Posterior cingulate gyrus (tissue), 11 donors: Measurements from ENCODE around the gene ATP5PO.

Source experiments
- DNase-seq, 10 donors: peaks; one replicate each; pipeline versions ENCODE4 v3.0.0 to v3.0.0-alpha.2; 2020 to 2021; ENCODE audit warnings: mixed read lengths in 3 of 10
- intact Hi-C: fragments of 100-400 bp; cut with DNase I; formaldehyde crosslinking; loops from one replicate; pipeline ENCODE4 v1.15.1; 2023

The ATP5PO gene

DNA sequence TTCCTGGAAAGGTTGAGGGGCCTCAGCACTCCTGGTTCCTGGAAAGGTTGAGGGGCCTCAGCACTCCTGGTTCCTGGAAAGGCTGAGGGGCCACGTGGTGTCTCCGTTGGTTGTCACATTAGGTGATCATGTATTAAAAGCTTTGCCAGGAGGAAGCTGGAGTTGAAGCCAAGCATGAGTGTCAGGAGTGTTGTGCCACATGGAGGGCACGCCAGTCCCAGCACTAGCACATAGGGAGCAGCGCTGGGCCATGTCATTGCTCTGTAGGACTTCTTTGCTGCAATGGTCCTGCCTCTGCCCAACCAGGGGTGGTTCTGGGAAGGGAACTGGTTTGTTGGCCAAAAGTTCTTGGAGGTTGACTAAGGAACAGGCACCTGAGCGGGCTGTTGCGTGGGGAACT, 13.3 kb downstream of the ATP5PO start:
- intact Hi-C loops = no loop called here
- no peak for DNase-seq

DNA sequence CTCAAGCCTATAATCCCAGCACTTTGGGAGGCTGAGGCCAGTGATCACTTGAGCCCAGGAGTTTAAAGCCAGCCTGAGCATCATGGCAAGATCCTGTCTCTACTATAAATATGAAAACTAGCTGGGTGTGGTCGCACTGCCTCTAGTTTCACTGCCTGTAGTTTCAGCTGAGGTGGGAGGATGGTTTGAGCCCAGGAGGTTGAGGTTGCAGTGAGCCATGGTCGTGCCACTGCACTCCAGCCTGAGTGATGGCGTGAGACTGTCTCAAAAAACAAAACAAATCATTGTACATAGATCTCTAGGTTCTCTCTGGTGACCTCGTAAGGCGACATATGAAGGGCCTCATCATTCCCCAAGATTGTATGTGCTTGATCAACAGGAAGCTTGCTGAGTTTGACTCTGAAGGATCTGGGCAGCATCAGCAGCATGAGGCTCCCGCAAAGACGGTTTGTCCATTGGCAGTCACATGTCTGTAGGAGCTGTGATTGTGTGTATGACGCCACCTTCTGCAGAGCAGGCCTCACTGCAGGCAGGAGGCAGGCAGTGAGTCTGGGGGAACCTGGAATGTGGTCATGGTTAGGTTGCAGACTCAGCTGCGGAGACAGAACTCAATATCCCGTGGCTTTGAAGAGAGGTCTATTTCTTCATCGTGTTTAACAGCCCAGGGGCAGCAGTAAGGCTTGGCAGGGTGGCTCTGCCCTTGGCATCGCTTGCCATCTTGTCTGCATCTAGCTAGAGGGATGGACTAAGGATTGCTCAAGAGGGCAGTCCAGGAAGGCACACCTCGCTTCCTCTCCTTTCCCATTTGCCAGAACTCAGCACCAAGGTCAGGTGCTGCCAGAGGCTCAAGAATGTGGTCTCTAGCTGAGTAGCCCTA, 14.0 kb downstream of the ATP5PO start:
- peak in 5 of 10 donors; percentile 34 to 88 (median 38) for DNase-seq
- intact Hi-C loops = no loop called here

DNA sequence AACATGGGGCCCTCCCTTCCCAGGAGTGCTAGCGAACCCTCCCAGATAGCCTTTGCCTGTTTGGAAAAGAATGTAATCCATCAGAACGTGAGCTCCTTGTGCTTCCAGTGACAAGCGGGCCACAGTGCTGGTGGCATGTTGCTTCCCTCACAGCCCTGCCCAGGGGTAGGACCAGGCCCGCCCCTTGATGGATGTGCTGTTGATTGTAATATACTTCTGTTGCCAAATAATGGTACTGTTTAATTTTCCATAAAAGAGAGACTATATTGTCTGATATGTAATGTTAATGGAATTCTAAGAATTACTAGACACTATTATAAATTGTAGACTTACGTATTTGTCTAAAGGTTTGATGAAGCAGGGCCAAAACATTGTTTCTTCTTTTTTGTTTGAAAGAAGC, 16.4 kb downstream of the ATP5PO start:
- intact Hi-C loops = no loop called here
- DNase-seq = no peak

DNA sequence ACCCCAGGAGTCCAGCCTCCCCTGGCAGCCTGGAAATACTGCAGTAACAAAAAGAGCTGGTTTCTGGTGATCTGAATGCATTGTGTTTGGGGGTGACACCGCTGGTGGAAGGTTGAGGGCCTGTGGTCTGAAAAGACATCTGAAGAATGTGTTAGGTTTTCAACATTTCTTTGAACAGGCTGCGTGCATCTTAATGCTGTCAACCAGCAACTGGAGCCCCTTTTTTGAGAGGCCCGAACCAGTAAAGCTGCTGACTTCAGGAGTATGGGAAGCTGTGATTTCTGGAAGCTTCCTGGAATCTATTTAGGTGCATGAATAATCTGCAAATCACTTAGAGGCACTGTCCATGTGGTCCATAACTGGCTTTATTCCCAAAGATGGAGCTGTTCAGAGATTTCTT, 17.0 kb downstream of the ATP5PO start:
- DNase-seq = no peak
- intact Hi-C loops = no loop called here

DNA sequence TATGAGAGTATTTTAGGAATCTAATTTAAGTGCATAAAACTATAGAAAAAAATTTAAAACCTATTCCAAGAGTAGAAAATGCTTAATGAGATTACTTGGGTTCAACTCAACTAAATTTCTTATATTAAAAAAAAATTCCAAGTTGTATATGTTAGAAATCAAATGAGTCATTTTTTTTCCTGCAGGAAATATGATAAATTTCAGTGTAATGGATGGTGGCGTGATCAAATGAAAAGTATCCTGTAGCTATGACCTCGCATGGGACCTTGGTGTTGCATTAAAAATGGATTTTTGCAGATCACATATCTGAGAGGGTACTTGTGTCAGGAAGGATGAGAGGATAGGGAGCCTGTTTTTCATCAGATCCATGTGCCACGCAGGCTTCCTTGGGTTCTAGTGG, 17.9 kb downstream of the ATP5PO start:
- intact Hi-C loops = no loop called here
- DNase-seq = no peak

DNA sequence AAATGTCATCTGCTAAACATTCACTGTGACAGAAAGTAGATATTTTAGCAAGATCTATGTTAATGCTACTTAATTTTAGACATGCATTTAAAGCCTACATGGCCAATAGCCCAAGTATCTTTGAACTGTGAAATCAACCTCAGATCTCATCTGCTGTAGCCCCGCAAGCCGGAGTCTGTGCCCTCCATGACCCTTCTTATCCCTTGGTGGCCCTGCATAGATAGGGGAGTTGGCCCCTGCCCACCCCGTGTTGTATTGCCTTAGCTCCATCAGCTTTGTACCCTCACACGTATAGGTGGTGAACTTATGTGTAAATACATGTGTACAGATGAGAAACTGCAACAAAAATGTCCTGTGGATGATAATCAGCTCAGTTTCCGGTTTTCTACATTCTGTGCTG, 18.5 kb downstream of the ATP5PO start:
- intact Hi-C loops = no loop called here
- no peak for DNase-seq

DNA sequence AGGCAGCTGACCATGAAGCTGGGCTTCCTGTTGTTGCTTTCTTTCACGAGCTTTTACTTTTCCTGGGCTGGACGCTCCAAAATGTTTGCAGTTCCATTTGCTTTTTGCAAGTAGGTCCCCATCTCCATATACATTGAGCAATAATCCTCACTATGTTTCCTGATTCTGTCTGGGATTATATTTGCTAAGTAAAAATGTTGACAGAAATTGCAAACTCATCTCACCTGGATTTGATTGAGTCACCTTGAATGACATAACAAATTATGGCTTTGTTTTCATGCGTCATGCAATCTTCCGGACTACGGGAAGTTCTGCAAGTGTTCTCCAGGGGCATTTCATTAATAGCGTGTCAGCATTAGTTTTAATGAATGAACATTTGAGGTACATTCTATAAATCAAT, 18.9 kb downstream of the ATP5PO start:
- no peak for DNase-seq
- intact Hi-C loops = no loop called here

DNA sequence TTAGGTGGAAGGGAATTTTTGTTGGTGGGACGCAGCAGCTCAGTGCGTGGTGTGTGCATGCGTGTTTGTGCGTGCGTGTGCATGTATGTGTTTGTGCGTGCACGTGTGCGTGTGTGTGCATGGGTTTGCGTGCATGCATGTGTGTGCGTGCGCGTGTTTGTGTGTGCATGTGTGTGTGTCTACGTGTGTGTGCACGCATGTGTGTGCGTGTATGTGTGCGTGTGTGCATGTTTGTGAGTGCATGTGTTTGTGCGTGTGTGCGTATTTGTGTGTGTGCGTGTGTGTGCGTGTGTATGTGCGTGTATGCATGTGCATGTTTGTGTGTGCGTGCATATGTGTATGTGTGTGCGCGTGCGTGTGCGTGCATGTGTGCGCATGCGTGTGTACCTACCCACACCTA, 20.2 kb downstream of the ATP5PO start:
- DNase-seq = no peak
- intact Hi-C loops = no loop called here

DNA sequence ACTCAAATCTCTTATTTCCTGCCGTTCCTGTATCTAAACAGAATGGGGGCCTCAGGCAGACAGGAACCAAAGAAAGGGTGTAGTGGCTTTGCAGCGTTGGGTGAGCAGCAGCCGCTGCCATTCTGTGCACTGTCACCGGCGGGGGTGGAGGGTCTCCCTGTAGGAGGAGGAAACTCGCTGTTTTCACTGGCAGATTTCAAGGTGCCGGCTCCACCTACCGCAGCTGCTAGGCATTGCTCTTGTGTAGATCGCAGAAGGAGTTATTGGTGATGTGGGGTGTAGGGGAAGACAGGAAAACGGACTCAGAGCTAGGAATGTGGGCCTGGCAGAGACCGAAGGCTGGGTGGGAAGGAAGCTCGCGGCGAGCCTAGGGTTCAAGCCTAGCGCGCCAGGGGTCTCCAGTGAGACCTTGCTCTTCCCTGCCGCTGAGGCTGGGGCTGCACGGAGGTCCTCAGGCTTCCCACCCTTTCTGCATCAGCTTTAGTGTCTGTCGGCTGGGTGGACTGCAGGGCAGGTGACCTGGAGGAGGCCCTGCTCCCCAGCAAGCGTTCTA, 20.8 kb downstream of the ATP5PO start:
- intact Hi-C loops = no loop called here
- peak; percentile 49 to 97 (median 79) for DNase-seq

DNA sequence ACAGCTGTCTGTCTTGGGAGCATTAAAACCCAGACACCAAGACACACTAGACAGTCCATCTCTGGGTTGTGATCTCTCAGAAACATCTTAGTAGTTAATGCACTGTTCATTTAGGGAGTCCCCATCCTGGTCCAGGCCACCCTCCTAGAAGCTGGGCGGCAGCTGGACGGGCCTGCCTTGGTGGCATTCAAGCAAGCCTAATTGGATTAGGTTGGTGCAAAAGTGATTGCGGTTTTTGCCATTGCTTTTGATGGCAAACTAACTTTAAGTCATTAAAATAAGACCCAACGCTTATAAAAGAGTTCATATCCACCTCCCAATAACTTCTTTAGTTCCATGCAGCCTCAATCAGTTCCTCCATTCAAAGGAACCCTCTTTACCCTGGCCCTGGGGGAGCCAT, 21.7 kb downstream of the ATP5PO start:
- intact Hi-C loops = no loop called here
- DNase-seq = no peak

DNA sequence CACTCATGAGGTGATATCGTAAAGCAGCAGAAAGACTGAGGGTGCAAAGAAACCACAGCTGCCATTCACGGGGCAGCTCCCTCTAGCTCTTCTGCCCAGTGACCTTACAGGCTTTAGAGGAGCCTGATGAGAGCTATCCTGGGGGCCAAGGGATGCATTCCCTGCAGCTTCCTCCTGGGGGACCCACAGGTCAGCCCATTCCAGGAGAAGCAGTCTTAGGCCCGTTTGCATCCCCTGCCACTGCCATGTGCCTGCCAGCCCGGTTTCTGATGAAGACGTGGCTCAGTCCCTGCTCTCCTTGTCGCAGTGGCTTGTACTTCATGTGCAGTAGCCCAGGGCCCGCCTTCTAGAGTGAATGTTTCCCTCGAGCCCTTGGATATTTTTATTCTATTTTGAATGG, 22.8 kb downstream of the ATP5PO start:
- no peak for DNase-seq
- intact Hi-C loops = no loop called here

DNA sequence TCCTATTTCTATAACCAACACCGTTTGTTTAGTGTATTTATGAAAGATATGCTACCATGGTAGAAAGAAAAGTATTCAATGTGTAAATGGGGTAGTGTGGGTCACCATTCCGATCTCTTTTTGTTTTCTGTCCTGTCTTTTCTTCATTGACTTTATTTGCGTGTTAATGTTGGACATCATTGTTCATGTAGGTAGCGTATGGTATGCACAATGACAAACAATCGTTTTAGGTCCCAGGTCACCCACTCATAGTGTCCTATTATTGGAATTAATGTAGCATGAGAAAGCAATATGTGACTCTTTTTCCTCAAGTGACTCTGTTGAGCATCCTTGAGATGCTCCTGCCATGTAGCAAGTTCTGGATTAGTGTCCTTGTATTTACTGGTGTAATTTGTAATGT, 25.4 kb downstream of the ATP5PO start:
- no peak for DNase-seq
- intact Hi-C loops = no loop called here

DNA sequence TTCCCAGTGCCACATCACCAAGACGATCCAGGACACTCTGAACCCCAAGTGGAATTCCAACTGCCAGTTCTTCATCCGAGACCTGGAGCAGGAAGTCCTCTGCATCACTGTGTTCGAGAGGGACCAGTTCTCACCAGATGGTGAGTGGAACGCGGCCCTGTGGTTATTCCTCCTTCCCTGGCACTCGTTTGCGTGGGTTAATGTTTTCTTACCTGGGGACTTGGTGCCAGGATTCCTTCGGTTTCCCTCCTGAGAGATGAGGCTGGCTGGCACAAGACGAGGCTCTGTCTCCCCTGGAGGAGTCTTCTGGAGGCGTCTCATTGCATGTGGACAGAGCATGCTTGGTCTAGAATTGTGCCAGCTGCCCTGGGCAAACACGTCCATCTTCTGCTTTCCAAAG, 29.3 kb downstream of the ATP5PO start:
- peak in 1 of 10 donors; percentile 18 for DNase-seq
- intact Hi-C loops = no loop called here

DNA sequence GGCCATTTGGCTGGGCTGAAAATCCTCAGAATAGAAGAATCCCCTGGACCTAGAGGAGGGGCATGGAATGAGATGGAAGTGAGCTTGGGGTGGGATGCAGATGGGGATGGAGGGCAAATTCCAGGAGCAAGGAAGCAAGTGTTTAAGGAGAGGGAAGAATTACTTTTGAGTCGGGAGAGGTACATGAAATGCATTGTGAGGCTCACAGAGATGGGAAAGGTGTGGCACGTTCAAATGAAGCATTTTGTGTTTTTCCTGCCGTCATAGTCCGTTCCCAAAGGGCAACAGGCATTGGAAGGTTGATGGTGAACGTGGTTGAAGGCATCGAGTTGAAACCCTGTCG, 30.5 kb downstream of the ATP5PO start:
- no peak for DNase-seq
- intact Hi-C loops = no loop called here

DNA sequence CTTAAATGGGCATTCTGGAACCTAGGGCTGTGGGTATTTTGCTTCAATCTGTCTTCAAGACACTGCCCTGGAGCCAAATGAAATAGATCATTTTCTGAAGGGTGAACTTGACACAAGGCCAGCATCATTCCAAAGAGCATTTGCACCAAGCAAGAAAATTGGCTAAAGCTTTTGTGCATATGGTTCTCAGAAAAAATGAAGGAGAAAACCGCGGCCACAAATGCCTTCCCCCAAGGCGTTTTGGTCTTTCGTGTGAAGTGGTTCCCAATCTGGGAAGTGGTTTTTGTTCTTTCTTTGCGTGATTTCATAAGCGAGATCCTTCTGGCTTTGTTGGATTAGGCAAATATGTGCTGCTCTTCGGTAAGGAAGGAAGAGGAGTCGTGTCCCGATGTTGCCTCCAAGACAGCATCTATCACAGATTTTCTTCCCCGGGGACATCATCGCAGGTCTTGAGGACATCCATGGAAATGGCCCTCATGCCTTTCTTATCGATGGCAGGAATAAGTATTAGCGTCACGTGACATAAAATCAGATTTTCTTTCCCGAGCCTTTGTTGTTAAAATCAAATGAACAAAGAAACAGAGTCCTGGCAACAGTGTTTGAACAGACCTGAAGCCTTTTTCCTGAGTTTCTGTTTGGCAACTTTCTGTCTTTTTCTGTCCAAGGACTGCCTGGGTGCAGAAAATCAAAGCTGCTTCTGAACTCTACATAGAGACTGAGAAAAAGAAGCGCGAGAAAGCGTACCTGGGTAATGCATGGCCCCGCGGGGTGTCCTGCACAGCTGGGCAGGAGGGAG, 31.0 kb downstream of the ATP5PO start:
- DNase-seq = no peak
- intact Hi-C loops = no loop called here

DNA sequence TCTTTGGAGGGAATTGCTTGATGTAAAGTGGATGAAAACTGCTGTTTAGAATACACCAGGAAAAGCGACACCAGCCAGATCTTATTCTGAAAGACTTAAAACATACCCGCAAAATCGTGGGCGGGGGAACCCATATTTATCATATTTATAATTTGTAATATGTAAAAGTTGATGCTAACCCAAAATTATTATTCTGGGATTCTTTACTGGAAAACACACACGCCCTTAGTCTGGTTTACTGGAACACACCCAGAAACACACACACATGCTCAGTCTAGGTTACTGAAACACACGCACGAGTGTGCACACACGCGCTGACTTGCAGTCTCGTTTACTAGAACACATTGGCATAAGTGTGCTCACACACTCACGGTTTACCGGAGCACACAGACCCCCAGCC, 32.5 kb downstream of the ATP5PO start:
- intact Hi-C loops = no loop called here
- peak in 1 of 10 donors; percentile 9 for DNase-seq

DNA sequence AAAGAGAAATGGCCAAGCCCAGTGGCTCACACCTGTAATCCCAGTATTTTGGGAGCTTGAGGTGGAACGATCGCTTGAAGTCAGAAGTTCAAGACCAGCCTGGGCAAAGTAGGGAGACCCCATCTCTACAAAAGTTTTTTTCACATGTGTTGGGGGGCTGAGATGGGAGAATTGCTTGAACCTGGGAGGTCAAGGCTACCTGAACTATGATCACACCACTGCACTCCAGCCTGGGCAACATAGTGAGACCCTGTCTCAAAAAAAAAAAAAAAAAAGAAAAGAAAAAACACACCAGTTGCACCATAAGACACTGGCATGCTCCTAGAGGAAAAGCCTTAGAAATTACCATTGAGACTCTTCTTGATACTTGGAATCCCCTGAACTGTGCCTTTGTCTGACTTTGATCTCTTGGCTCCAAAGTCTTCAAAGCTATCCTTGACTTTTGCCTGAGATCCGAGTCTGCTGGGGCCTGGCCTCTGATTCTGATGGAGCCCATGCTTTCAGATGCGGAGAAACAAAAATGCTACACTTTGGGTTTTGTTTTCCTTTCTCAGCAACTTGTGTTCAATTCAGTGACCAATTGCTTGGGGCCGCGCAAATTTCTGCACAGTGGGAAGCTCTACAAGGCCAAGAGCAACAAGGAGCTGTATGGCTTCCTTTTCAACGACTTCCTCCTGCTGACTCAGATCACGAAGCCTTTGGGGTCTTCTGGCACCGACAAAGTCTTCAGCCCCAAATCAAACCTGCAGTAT, 33.7 kb downstream of the ATP5PO start:
- peak in 2 of 10 donors; percentile 10 to 24 for DNase-seq
- intact Hi-C loops = no loop called here

DNA sequence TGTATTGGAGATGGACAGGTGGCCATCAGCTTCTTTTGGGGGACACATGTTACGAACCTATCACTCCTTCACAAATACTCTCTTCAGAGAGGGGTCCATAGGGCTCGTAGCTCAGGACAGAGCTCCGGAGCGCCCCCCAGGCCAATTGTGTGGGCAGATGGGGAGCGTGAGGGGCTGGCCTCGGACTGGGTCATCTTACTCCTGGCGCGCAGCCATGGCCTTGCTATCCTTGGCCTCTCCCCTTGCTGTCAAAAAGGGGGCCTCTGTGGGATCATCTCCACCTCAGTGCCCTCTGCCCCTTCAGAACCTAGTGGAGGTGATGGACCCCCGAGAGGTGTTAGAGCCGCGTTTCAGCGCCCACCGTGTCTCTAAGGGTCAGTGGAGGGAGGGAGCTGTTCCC, 35.0 kb downstream of the ATP5PO start:
- intact Hi-C loops = no loop called here
- DNase-seq = peak in 2 of 10 donors; percentile 14 to 63

DNA sequence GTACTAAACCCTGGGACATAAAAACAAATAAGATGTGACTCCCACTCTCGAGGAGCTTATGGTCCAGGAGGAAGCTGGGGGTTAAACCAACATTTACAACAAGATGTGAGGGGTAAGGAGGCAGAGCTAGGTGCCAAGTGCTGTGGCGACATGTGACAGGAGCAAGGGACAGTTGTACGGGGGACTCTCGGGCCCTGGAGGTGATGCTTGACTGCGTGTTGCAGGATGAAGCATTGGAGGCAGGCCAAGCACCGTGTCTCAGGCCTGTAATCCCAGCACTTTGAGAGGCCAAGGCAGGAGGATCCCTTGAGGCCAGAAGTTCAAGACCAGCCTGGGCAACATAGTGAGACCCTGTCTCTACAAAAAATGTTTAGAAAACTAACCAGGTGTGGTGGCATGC, 36.8 kb downstream of the ATP5PO start:
- peak in 2 of 10 donors; percentile 21 to 61 for DNase-seq
- intact Hi-C loops = no loop called here

DNA sequence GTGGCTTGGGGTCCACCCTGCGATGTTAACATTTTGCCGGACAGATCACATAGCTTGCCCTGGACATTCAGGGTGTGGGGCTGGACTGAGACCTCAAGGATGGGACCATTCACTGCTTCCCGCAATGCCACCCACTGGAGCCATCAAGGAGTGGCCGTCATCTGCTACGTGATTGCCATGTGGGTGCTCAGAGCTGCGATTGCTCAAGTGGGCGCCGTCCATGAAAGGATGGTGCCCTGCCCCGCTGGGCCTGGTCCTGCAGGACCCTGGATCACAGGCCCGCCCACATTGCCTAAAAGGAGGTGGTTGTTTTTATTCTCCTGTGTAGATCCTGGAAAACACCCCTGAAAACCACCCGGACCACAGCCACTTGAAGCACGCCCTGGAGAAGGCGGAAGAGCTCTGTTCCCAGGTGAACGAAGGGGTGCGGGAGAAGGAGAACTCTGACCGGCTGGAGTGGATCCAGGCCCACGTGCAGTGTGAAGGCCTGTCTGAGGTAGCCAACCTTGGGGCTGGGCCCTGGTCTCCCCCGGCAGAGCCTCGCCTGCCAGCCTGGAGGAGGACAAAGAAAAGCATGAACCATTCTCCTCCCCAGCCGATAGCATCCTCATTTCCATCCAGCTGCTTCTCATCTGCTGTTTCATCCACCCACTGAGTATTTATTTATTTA, 40.4 kb downstream of the ATP5PO start:
- intact Hi-C loops = no loop called here
- DNase-seq = peak in 2 of 10 donors; percentile 26 to 76
